ENCODE results near the gene SIPA1L3.

DNA sequence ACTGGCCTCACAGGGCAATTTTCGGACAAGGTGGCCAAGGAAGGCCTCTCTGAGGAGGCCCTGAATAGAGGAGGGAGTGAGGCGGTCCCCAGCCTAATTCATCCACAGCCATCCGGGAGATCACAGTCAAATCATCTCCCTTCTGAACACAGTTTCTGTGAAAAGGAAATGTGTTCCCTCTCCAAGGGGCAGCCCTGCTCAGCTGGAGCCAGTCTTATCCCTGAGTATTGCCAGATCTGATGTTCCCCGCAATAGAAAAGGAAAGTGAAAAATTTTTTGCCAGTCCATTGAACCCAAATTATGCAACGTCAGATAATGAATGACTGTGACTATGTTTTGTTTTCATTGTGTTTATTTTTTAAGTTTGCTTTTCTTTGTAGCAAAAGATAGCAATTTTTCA, 125.9 kb downstream of the SIPA1L3 start:
- TF ChIP-seq CTCF (IDR thresholded peaks at IDR 0.05) (no peak), POLR2A (IDR thresholded peaks at IDR 0.05) (no peak)
